Activated CD8-positive, alpha-beta memory T cell treated with anti-CD3 and anti-CD28 coated beads for 24 hours (primary cell): ENCODE data around the gene PHACTR1.

Source experiments
- DNase-seq: peaks from one replicate; pipeline ENCODE4 v3.0.0-alpha.2; 2020

The PHACTR1 gene

DNA sequence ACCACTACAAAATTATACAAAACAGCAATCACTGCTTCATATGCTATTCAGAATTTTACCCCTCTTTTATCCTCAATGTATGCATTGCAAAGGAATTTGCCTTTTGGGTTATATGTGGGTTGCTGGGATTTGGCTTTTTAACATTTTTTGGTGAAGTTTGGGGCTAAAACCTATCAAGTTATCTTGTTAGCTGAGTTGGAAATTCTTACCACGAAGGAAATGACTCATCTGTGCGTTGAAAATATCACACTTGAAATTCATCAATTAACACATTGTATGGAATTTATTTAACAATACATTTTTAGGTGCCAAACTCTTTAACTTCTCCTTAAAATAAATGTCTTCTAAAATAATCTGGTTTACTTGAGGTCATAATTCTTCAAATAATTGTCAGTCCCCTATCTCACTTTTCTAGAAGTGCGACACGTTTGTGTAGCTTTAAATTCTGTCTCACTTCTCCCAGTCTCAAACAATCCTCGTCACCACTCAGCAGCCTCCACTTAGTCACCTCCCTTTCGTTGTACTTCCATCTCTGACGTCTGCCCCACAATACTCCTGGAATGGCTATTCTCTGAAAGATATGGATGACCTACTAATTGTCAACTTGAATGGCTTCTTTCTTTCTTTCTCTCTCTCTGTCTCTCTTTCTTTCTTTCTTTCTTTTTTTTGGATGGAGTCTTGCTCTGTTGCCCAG, 88.5 kb downstream of the PHACTR1 start:
- no peak for DNase-seq

DNA sequence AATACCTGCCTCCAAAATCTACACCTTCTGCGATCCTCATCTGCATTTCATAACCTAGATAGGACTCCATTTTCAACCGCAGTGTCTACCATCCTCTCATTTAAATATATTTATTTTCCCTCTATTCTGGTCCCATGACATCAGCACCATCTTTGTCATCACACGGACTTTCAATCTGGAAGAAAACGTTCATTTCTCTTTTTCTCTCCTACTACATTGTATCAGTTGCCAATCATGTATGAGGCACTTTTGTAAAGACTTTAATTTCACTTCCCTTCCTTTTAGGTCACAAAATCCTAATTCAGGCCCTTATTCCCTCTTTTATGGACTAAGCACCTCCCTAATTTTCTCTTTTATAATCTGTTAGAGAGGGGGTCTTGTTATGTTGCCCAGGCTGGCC, 89.6 kb downstream of the PHACTR1 start:
- no peak for DNase-seq

DNA sequence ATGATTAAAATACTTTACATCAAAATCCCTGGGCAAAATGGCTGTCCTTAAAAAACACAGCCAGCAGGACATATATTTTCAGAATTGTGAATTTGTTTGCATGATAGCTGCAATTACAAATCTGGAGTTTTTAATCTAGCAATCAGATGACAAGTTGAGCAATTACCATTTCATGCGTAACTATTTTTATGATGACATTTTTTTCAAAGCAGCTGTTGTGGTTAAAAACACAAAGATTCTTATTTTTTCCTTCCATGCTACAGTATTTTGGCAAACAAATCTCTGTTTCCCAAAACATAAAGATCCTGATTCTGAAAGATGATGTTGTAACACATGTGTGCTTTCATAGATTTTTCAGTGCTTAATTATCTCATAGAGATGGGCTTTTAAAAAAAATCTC, 90.2 kb downstream of the PHACTR1 start:
- DNase-seq, result no peak

DNA sequence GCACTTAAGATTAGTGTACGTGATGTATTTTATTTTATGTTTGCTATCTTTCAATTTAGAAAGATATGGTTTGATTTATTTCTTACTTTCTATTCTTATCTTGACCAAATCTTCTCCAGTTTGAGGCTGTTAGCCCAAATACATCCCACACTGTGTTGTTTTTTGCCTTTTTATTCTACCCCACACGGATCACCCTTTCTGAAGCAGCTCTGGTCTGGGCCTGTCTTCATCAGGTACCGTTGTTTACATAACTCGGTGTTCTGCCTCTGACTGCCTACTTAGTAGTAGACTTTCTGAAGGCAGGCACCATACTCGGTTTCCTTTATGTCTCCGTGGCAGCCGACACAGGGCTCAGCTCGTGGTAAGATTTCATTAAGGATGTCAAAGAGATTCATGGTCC, 95.0 kb downstream of the PHACTR1 start:
- no peak for DNase-seq

DNA sequence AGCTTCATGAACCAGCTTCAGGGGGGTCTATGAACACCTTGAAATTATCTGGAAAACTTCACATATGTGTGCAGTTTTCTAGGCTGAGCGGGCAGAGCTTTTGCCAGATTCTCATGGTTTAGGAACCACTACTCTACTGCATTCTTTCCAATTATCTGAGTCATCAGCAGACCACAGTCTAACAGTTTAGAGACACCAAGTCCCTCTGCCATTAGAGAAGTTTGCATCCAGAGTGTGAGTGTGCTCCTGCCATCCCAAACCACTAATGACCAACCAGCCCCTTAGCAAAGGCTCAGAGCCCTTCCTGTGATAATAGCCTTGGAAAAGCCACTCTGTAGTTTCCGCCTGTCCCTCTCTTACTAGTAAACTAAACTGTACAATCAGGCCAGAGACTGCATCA, 96.8 kb downstream of the PHACTR1 start:
- no peak for DNase-seq

DNA sequence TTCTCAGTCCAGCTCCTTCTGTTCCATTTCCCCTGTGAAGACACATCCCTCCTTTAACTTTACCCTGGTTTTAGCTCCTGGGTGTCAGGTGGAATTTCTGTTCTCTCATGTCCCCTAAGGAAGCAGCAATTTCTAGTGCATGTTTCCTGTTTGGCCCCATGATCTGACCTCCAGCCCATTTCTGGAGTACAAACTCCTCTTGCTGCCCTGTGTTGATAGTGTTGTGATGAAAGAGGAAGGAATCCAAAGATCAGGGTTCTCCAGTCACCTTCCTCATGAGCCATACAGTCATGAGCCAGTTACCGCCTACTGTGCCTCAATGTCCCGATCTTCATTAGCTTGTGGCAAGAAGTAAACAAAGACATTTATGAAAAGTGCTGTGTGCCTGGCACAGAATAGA, 97.4 kb downstream of the PHACTR1 start:
- no peak for DNase-seq

DNA sequence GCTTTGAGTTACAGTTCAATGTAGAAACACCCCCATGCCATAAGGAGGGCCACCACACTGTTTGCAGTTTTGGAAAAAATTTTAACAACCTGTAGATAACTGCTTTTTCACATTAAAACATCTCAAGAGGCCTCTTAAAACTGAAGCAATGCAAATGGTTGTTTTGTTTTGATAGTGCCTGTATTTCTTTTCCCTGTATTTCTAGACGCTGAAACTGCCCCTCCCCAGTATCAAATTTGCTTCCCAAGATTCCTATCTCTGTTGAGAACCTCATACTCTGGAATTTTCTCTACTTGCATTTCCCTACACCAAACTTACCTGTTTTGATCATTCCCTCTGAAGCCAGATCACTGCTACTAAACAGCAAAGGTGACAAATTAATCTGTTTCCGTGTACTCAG, 98.5 kb downstream of the PHACTR1 start:
- DNase-seq, result no peak

DNA sequence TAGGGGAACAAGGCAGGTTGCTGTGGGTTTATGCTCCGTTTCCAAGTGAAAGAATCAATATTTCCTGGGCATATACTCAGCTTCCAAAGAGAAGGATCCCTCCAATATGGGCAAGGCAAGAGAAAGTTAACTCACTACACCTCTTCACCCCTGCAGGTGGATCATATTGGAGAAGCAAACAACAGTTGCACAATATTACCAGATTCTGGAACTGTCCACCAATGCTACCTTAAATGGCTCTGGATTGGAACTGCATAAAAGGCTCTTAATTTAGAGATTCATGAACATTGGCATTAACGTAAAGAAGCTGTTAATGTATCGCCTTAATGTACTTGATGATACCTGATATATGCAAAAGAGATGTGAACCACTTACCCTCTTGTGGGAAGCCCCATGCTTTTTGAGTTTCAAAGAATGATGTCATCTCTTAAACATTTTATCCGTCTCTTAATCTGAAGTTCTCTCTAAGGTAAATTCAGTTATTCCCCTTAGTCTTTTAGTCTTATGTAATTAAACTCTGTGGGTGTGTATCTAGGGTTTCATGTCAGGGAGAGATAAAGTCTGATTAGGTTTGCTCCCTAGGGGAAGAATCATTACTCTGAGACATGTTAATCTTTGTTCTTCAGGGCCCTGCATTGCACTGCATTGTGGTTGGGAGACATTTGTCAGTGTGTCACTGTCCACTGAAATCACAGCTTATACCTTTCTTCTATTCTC, 99.5 kb downstream of the PHACTR1 start:
- no peak for DNase-seq

DNA sequence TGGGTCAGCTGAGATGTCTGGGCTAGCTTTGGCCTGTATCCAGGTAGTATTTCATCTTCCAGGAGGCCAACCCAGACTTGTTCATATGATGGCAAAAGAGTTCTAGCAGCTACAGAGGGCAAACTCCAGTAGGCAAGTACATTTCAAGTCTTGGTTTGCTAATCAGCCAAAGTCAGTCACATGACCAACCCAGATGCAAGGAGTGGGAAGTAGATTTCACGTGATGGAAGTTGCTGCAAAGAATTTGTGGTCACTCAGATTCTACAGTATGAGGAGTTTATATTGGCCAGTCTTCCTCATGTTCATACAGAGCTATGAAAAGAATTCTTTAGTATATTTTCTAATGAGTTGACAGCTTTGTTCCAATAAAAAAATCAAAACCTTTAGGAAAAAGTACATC, 101.8 kb downstream of the PHACTR1 start:
- no peak for DNase-seq

DNA sequence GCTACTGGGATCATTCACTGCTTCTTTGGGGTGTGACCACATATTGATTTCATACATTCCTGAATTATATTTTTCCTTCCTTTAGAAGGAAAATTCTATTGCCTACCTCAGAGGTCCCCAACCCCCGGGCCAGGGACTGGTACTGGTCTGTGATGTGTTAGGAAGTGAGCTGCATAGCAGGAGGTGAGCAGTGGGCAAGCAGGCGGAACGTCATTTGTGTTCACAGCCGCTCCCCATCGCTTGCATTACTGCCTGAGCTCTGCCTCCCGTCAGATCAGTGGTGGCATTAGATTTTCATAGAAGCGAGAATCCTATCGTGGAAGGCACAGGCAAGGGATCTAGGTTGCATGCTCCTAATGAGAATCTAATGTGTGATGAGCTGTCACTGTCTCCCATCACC, 107.3 kb downstream of the PHACTR1 start:
- DNase-seq, result no peak

DNA sequence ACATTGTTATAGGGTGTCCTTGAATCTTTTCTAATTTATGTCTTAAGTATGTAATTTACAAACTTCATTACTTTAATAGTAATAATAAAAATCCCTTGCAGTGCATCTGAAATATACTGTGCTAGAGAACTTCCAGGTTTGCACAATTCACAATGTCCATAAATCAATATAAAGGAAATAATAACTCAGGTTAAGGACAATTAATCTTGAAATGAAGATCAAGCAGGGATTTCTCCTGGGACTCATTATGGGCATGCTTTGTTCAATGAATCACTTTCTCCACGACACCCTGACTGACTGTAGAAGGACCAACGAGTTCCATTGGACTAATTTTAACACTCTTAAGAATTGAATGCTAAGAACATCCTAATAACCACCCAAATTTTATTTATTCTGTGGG, 110.0 kb downstream of the PHACTR1 start:
- DNase-seq, result no peak

DNA sequence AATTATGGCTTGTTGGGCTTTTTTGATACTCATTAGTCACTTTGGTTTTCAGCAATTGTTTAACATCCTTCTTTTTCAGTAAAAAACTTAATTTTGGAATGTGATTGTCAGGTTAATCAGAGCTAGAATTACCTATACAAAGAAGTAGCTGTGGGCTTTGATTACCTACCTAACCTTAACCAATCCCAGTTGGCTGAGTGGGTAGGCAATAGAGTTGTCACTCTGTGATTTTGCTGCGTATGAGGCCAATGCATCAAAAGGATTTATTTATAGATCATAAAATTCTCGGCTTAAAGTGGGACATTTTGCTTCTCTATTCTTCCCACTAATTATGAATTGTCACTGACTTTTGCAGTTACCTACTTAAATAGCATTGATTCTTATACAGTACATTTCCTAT, 111.4 kb downstream of the PHACTR1 start:
- DNase-seq, result no peak

DNA sequence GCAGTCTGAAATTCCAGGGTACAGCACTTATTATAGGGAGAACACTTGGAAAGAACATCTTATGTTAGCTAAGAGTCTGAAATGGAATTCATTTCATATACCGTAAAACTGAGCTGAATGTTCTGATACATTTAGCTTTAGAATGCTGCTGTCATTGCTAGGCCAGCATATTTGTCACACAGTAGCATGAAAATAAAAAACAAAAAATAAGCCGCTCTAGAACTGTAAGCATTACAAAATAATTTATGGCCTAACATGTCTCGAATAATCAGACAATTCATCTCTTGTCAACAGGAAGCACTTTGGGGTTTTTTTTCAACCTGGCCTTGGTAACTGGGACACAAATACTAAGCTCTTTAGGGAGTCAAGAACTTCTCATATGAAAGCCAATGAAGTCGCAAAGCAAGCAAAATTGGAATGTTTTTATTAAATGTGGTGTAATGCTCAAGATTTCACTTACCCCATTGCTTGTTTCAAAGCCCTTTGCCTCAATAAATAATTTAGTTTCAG, 115.7 kb downstream of the PHACTR1 start:
- DNase-seq, result no peak

DNA sequence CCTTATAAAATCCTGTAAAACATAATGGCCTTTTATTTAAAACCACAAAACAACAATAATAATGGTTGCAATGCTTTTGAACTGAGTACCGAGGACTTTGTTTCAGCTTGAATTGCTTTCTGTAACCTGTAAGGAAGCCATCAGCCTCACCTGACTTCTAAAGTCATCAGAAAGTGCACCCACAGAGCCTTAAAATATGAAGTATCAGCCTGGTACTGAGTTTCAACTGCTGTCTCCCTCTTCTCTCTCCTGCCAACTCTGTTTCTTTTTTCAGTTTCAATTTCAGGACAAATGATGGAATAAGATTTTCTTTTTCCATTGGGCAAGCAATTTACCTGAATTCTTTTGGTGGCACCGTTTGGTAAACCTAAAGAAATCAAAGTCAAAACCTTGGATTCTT, 119.4 kb downstream of the PHACTR1 start:
- DNase-seq, result no peak

DNA sequence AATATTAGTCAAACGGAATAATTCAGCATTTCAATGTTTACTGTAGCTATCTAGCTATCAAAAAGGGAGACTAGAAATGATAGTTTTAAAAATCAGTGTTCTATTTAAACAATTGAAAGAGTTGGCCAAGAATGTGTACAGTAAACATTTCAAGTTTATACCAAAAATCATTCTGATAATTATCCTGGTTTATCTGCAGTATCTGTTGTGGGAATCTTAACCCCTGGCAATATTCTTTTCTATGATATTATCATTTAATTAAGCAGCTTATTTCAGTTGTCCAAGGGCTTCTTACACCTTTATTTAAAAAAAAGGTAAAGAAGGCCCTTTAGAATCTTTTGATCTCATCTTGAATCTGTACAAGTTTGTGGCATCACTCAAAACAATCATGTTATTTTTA, 125.1 kb downstream of the PHACTR1 start:
- DNase-seq, result no peak

DNA sequence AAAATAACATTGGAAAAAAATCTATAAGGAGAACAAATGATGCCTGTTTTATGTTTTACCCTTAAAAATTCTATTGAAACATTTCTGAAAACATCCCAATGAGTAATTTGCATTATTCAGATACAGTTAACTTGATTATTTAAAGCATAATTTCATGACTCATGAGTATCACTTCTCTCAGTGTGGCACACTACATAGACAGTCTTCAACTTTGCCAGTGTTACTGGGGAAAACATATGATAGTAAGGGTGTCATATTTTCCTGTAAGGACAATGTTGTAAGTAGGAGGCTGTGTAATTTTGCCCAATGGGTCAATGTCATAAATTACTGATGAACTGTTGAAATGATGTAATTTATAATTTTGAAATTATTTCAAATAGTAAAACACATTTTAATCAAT, 125.5 kb downstream of the PHACTR1 start:
- no peak for DNase-seq

DNA sequence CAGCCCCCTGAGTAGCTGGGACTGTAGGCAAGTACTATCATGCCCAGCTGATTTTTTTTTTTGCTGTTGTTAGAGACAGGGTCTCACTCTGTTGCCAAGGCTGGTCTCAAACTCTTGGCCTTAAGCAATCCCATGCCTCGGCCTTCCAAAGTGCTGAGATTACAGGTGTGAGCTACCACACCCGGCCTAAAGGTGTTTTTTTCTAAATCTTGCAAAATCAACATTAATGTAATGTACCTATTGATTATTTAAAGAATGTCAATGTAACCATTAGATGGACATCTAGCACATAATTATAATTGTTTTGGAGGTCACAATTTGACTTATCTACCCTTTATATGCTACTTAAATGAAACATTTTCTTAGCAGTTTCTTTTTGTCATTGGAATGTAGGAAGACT, 126.1 kb downstream of the PHACTR1 start:
- DNase-seq, result no peak

DNA sequence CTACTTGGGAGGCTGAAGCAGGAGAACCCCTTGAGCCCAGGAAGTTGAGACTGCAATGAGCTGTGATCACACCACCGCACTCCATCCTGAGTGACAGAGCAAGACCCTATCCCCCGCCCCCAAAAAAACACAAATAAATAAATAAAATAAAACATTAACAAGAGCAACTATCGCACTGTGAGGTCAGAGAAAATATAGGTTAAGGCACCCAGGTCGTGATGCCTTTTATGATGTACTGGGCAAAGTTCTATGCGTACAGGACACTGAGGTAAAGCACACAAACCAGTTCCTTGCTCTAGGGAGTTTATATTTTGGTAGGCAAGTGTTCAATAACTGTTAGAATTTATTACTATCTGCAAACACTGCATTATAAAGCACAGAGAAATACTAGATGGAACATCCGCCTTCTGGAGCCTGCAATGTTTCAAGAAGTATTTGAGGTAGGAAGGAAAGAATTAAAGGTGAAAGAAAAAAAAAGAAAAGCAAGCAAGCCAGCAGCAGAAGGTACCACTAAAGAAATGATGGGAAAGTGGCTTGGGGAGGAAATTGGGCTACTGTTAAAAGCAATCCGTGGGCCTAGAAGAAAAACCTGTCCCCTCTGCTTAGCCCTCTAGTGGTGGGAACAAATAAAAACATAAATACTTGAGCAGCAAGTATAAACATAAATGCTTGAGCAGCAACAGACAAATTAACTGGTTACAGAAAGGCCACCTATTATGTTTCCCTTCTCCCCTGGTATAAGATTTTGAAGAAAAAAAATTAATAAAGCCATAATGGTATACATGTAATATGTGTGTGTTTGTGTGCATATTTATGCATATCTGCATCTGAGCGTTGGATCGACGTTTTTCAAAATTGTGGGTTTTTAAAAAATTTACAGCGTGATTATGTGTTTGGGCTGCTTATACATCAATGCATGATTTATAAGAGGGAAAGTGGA, 128.0 kb downstream of the PHACTR1 start:
- DNase-seq, result no peak

DNA sequence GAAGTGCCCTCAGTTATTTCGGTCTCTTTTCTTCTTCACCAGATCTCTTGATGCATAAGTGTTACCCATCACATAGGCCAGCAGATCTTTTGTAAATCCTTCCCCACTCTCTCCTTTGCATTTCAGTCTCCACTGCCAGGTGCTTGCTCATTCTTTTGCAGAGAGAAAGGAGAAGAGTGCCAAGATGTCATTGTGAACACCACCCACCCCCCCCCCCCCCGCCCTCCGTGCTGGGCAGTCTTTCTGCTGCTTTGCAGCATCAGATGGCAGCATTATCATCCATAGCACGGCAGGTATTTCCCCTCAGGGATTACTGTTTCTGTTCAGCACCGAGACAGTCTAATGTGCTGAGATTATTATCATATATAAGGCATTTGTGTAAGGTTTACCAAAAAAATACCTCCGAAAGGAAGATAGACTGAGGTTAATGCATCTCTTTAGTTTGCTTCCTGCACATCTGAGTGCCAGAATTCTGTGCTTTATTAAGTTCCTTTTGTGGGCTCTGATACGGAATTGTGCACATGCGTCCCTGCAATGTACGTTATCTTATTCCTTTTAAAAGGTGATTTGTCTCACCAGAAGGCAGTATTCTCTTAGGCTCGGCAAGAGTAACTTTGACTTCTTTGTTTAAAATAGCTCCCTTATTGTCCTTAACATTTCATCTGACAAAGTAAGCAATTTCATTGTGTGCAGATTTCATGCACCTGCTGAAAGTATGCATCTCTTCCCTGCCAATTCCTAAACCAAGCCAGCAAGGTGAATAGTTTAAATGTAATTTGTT, 128.8 kb downstream of the PHACTR1 start:
- DNase-seq, result no peak

DNA sequence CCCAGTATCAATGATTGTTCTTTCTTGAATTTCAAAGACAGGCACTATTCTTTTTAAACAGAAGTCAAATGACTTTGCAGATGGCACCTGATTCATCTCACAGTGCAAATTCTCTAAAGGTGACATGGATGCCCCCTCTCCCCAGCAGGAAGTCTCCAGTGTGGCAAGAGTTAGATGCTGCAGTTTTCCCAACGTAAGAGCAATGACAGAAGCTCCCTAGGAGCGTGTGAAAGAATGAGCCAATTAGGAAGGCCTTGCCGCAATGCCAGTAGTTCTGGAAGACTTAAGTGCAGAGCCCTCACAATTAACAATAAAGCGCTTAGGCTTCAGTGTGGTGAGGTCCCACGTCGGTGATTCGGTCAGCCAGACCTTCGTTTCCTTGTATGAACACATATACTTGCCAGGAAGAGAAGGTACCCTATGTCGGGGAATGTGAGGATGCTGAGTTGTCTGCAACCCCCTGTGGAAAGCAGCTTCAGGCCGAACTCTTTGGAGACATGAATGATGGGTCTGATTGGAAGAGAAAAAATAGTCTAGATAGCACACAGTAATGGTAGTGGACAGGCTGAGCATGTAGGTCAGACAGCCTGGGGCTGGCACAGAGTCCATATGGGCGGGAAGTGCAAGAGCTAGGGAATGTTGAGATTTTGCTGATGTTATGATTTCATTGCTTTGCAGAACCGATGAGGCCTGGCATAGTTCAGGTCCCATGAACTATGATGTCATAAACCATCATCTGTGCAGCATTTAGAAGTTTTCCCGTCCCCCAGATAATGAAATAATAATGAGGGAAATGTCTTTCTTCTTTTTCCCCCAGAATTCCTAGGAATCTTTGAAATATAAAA, 132.6 kb downstream of the PHACTR1 start:
- no peak for DNase-seq

DNA sequence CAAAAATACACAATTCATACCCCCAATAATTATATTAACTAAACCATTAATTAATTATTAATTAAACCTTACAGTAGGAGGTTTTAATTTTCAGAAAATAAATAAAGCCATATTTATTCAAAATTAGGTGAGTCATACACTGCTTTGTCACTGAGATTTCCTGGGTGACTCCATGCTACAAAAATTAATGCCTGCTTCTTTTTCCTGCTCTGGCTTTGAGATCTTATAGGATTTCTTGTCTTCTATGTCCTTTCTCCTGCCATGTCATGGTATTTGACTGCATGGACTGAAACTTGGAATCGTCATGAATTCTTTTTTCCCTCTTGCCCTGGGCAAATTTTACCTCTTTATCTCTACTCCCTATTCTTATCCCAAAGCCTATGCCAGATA, 133.2 kb downstream of the PHACTR1 start:
- DNase-seq, result no peak
